22Rv1 (cell line): ENCODE measurements around the gene IL1A.

Source experiments
- ZFX ChIP-seq: fragments of 450-650 bp; IDR thresholded peaks from 2 replicates; pipeline ENCODE4 v1.6.1; 2017; ENCODE audit warnings: antibody characterized with exemption, borderline replicate concordance
- TF ChIP-seq, protein P1 (sequence below): fragments of 450-650 bp; IDR thresholded peaks from 2 replicates; pipeline ENCODE4 v1.5.1; 2017; ENCODE audit warnings: mild to moderate bottlenecking

- TF ChIP-seq, protein P1, sequence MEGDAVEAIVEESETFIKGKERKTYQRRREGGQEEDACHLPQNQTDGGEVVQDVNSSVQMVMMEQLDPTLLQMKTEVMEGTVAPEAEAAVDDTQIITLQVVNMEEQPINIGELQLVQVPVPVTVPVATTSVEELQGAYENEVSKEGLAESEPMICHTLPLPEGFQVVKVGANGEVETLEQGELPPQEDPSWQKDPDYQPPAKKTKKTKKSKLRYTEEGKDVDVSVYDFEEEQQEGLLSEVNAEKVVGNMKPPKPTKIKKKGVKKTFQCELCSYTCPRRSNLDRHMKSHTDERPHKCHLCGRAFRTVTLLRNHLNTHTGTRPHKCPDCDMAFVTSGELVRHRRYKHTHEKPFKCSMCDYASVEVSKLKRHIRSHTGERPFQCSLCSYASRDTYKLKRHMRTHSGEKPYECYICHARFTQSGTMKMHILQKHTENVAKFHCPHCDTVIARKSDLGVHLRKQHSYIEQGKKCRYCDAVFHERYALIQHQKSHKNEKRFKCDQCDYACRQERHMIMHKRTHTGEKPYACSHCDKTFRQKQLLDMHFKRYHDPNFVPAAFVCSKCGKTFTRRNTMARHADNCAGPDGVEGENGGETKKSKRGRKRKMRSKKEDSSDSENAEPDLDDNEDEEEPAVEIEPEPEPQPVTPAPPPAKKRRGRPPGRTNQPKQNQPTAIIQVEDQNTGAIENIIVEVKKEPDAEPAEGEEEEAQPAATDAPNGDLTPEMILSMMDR: no peak
- TF ChIP-seq ZFX: no peak
These were observed 9.2 kb upstream of the IL1A start for GRCh38 chr2:112793449-112793978.
